22Rv1 (cell line): Measurements from ENCODE around the gene FCSK.

Experiments used
- CTCF ChIP-seq: fragments of 450-650 bp; IDR thresholded peaks from 2 replicates; pipeline ENCODE4 v1.5.1; 2017; ENCODE audit warnings: mild to moderate bottlenecking
- ZFX ChIP-seq: fragments of 450-650 bp; IDR thresholded peaks from 2 replicates; pipeline ENCODE4 v1.6.1; 2017; ENCODE audit warnings: antibody characterized with exemption, borderline replicate concordance

- TF ChIP-seq CTCF, result no peak
- TF ChIP-seq ZFX, result no peak
Measured at GRCh38 chr16:70523743-70524398, 69.5 kb downstream of the FCSK start, which contains the start of gene SF3B3.
